HG02623 (cell line): ENCODE results near the gene DNAH8.

Experiments used
- ATAC-seq: cut with Tn5 transposase; IDR thresholded peaks from one replicate; pipeline ENCODE4 v1.9.1; 2021; ENCODE audit warnings: moderate library complexity; ENCODE audit not compliant: unreplicated experiment

Gene DNAH8

GRCh38 chr6:38959138-38959537 is 244.0 kb downstream of the DNAH8 start:
- no peak for ATAC-seq

- ATAC-seq, result no peak
Measured at GRCh38 chr6:38968702-38969149, 253.6 kb downstream of the DNAH8 start.

DNA sequence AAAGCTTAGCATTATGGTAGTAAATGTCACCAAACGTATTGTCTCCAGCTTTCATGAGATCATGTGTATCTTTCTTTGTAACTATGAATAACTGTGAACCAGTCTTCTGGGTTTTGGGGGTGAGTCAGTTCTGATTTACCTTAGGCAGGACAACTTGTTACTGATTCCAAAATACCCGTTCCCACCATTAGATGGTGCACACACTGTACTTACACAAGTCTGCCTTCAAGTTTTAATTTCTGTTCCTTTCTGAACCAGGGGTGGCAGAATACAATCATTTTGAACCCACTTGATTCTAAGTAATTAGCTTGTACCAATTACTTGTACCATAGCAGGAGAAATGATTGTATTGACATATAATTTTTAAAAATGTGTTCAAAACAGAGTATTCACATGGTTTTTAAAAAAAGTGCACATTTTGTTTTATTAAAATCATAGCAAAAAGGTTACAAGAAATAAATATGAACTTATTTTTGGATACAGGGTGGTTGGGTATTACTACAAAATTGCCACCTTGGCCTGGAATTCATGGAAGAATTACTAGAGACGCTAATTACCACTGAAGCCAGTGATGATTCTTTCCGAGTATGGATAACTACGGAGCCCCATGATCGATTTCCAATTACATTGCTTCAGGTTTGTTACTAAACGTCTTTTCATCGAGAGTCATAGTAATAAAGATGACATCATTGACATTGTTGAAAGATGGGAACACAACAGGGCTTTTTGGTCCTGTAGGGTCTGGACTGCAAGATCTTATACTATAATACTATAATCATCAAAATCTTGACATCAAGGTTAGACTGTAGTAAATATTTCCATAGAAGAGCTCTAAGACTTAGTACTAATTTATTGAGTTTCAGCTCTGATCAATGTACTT is 258.3 kb downstream of the DNAH8 start:
- no peak for ATAC-seq

DNA sequence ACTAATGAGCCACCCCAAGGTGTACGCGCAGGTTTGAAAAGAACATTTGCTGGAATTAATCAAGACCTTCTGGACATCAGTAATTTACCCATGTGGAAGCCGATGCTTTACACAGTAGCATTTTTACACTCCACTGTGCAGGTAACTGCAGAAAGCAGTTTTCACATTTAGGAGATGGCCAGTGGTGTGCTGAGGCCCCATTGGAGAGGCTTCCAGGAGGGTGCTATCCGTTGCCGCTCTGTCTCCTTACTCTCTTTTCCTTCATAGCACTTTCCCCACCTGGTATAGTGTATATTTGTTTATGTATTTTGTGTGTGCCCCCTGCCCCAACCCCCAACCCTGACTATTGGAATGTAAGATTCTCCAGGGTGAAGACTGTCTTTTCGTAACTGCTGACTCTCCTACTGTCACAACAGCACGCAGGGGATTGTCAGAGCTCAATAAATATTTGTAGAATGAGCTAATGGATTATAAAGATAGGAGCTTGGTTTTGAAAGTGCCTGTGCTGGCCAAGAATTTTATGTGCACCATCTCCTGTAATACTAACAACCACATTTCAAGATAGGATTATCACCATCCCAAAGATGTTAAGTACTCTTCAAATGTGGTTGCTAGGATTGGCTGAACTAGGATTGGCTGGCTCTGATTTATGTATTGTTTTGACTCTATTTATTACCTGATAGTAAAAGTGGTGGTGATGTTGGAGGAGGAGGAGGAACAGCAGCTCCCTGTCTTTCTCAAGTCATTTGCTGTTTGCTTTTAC is 259.5 kb downstream of the DNAH8 start:
- no peak for ATAC-seq

DNA sequence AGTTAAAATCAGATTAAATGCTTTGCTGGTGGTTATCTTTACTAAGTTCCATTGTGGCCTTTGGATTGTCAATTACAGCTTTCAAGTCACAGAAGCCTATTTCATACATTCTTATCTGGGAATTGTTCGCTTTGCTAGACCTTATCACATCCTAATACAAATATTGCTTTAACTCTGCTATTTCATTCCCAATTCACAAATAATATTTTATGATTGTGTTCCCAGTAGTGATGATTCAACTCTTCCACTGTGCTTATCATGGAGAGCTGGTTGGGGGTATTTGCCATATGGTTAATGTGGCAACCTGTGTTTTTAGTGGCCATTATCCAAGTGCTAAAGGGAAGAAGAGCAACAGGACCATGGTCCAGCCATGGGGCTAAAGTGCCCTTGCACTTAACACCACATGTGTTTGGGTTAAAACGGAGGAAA is 260.5 kb downstream of the DNAH8 start:
- no peak for ATAC-seq

DNA sequence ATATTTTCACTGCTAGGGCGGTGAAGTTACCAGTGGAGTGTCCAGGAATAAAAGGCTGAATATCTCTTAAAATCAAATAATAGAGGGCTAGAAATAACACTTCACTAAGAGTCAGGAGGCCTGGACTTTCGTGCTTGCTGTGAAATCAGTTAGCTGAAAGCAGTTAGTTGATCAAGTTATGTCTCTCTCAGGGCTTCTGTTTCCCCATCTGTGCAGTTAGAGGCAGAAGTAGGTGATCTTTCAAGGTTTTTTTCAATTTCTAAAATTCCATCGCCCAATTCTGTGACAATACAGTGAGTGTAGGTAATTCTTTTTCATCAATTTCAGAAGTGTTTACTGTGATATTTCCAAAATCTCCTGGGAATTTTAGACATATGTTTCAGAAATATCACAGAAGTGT is 260.9 kb downstream of the DNAH8 start:
- no peak for ATAC-seq

- ATAC-seq, result no peak
Measured at GRCh38 chr6:38976801-38977500, 261.8 kb downstream of the DNAH8 start.

GRCh38 chr6:38978139-38978704 is 263.1 kb downstream of the DNAH8 start:
- ATAC-seq, result no peak

- no peak for ATAC-seq
Measured at GRCh38 chr6:38982470-38982869, 267.4 kb downstream of the DNAH8 start.

GRCh38 chr6:38984723-38985122 is 269.6 kb downstream of the DNAH8 start:
- no peak for ATAC-seq

DNA sequence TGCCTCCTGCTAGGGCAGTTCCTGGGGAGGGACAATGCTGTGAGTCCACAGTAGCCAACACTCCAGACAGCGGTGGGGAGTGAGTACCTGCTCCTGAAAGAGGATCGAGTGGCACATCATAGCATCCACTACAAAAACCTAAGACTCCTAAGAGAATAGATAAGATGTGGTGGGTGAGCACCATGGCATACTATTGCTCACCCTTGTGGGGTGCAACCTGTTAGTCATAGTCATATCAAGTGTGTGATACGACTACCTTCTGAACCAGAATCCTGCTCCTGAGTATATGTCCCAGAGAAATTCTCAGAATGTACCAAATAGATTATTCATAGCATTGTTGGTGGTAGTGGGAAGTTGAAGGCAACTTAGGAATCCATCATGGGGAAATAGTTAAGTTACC is 270.7 kb downstream of the DNAH8 start:
- no peak for ATAC-seq

GRCh38 chr6:38987503-38987902 is 272.4 kb downstream of the DNAH8 start:
- no peak for ATAC-seq

GRCh38 chr6:38988736-38989449 is 273.8 kb downstream of the DNAH8 start:
- no peak for ATAC-seq

DNA sequence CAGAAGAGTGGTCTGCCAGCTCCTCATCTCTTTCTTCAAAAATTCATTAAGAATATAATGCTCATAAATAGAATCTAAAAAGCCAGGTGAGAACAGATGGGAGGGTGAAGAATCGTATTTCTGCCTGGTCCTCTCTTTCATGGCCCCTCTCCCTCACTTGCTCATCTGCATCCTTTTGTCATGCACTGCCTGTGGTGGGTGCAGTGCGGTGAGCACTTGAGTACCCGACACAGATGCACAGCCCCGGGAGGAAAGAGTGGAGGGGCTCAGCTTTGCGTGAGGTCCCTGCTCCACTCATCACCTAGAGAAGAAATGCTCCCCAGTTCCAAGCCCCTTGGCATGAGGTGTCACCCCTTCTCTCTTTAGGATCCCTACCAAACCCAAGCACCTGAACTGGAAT is 275.4 kb downstream of the DNAH8 start:
- ATAC-seq, result no peak

DNA sequence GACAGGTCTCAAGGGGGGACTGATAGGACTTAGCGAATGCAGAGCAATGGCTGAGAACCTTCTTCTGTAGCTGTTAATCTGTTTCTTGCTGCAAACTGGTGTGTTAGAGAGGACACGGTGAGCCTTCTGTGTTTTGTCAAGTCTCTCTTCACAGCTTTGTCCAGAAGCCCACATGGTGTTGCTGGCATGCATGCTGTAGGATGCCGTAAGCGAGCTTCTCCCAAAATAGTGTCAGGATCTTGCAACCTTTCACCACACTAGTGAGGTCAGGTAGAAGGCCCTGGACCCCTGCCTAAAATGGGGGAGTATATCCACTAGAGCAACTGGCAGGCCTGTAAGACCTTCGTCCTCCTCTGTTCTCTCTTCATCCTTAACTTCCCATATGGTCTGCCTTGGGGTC is 281.6 kb downstream of the DNAH8 start:
- no peak for ATAC-seq

DNA sequence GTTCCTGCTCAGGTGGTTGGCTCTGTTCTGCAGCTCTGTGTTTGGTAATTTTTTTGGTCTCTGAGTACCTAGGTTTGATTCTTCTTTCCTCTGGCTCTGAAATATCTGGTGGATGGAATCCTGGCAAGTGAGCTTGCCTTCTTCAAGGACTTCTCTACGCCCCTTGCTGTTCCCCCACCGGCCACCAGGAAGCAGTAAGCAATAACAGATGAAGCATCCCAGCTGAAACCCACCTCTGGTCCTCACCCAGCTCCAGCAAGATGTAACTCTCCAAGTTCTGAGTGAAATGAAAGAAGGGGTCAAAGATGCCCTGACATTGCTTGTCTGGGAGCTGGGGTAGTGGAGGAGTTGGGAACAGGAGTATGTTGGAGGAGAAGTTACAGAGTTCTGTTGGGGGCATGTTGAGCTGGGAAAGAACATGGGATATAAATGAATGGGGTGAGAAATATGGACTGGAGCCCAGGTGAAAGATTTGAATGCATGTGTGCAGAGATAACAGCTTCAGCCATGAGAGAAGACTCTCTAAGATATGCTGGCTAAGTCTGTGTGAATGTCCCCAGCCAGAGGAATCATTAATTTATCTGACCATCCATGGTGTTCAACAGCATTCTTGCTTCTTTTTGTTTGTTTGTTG is 282.1 kb downstream of the DNAH8 start:
- no peak for ATAC-seq

GRCh38 chr6:39003072-39003471 is 288.0 kb downstream of the DNAH8 start:
- ATAC-seq, result no peak

- ATAC-seq, result no peak
Measured at GRCh38 chr6:39003492-39003891, 288.4 kb downstream of the DNAH8 start.

- ATAC-seq, result no peak
Measured at GRCh38 chr6:39004801-39005200, 289.7 kb downstream of the DNAH8 start.

- ATAC-seq, result no peak
Measured at GRCh38 chr6:39005774-39006173, 290.7 kb downstream of the DNAH8 start.
